Adrenal gland (tissue), 12 donors: ENCODE measurements around the gene IL1RAP. TPM values are rescaled to one million over a fixed set of nuclear protein-coding genes. Genes with fewer than 3 reads are reported as not detected.

ENCODE experiments used
- DNase-seq, 7 donors: peaks; one replicate each; pipeline ENCODE4 v3.0.0-alpha.2; 2019 to 2020
- H3K27ac ChIP-seq, 5 donors: fragments of 200-600 bp; sonication (generic) in 4 of 5; 1 replicate in 3 of 5; 2 replicates in 2 of 5; pipeline versions ENCODE4 v1.5.1 to v1.8.0; 2016 to 2020; ENCODE audit warnings: mild to moderate bottlenecking in 1 of 5
- H3K27me3 ChIP-seq: fragments of 200-600 bp; 2 replicates; pipeline ENCODE4 v1.8.0; 2021
- H3K36me3 ChIP-seq, 2 donors: fragments of 200-600 bp; replicated peaks in 1 of 2; 1 replicate in 1 of 2; 2 replicates in 1 of 2; pipeline versions ENCODE4 v1.5.1 to v1.8.0; 2018 to 2022
- H3K4me1 ChIP-seq, 2 donors: fragments of 200-600 bp; replicated peaks in 1 of 2; 1 replicate in 1 of 2; 2 replicates in 1 of 2; pipeline versions ENCODE4 v1.5.1 to v1.8.0; 2018 to 2021
- H3K4me3 ChIP-seq, 4 donors: fragments of 200-600 bp; sonication (generic) in 3 of 4; one replicate each; pipeline ENCODE4 v1.5.1; 2016 to 2018
- H3K9me3 ChIP-seq, 3 donors: fragments of 200-600 bp; sonication (generic) in 1 of 3; replicated peaks in 1 of 3; 1 replicate in 2 of 3; 2 replicates in 1 of 3; pipeline versions ENCODE4 v1.5.1 to v1.8.0; 2016 to 2021
- POLR2A ChIP-seq, 2 donors: fragments of 450-650 bp; IDR thresholded peaks; one replicate each; pipeline ENCODE4 v1.6.1; 2017; ENCODE audit warnings: antibody characterized with exemption in 2 of 2, mild to moderate bottlenecking in 2 of 2, moderate library complexity in 1 of 2
- WGBS, 4 donors: extraction: QIAGEN DNeasy Blood & Tissue Kit in 2 of 4; methylation state at CpG; one replicate each; pipeline versions ENCODE4 v1.1.5 to v1.1.7; 2013 to 2017; 5-methylcytosine and 5-hydroxymethylcytosine counted together
- intact Hi-C, 2 donors: fragments of 100-400 bp; cut with DNase I; formaldehyde crosslinking; loops; one replicate each; pipeline versions ENCODE4 v1.14.1 to v1.15.0; 2022 to 2023
- polyA plus RNA-seq, 3 donors: library from polyadenylated mRNA; stranded (reverse); fragments of 200-250 nt in 2 of 3; fragments of 350-450 nt in 1 of 3; fragmentation: Illumina TruSeq in 1 of 3; extraction: RNeasy Lipid Tissue Mini Kit (QIAGEN cat#74804) in 1 of 3; gene quantifications; one replicate each; pipeline ENCODE4 v1.2.3, GENCODE V29; 2013 to 2014
- total RNA-seq, 9 donors: library from RNA; depleted of rRNA in 4 of 9; stranded (reverse); fragments of >200 nt in 4 of 9; fragments of 120-200 nt in 1 of 9; fragmentation: NEBNext Ultra II Directional in 1 of 9; extraction: Animal tissue kit (Norgen Biotek cat#: 25700) in 1 of 9; gene quantifications; one replicate each; pipeline versions ENCODE4 v1.1.0 to v1.2.4, GENCODE V29; 2013 to 2023
- TF ChIP-seq, protein P1 (sequence below), 6 experiments: fragments of 450-650 bp in 4 of 6; fragments of 200-600 bp in 2 of 6; sonication (generic) in 1 of 6; IDR thresholded peaks; 1 replicate in 5 of 6; 2 replicates in 1 of 6; pipeline versions ENCODE4 v1.5.1 to v1.8.0; 2016 to 2021; ENCODE audit warnings: antibody characterized with exemption in 6 of 6, mild to moderate bottlenecking in 2 of 6, moderate library complexity in 1 of 6
- donor health status: healthy with polysubstance abuse.
- donor health status: Bipolar disorder and iron deficiency.
- donor health status: DM: yes; HTN: yes; CAD: no.
- donor health status: DM: no; HTN: no; CAD: no.
- donor health status: DM: no; HTN: no; CAD: no.
- donor health status: DM: yes; HTN: yes; CAD: no.

IL1RAP gene
- total and polyA plus RNA-seq, 12 donors = 0.97 to 17.1 (median 6.7) TPM

- intact Hi-C loops = no loop called here
- no peak overlapping the region for H3K4me3 ChIP-seq
Measured at GRCh38 chr3:190485830-190486532, 27.9 kb upstream of the IL1RAP start.

GRCh38 chr3:190486533-190486864 is 27.4 kb upstream of the IL1RAP start:
- Histone ChIP-seq H3K4me1 (no peaks in the 10 kb centered on the region), H3K36me3 (no peaks in the 10 kb centered on the region), H3K9me3 (no peaks in the 10 kb centered on the region), H3K4me3 (no peak overlapping the region), H3K27me3 (no peaks in the 10 kb centered on the region), H3K27ac (no peak overlapping the region)
- TF ChIP-seq, protein P1, sequence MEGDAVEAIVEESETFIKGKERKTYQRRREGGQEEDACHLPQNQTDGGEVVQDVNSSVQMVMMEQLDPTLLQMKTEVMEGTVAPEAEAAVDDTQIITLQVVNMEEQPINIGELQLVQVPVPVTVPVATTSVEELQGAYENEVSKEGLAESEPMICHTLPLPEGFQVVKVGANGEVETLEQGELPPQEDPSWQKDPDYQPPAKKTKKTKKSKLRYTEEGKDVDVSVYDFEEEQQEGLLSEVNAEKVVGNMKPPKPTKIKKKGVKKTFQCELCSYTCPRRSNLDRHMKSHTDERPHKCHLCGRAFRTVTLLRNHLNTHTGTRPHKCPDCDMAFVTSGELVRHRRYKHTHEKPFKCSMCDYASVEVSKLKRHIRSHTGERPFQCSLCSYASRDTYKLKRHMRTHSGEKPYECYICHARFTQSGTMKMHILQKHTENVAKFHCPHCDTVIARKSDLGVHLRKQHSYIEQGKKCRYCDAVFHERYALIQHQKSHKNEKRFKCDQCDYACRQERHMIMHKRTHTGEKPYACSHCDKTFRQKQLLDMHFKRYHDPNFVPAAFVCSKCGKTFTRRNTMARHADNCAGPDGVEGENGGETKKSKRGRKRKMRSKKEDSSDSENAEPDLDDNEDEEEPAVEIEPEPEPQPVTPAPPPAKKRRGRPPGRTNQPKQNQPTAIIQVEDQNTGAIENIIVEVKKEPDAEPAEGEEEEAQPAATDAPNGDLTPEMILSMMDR (IDR thresholded peaks at IDR 0.05) = no peak
- TF ChIP-seq POLR2A (IDR thresholded peaks at IDR 0.05) = no peak
- 10 to 41% (median 28%) methylated on average over 1 of the region's 1 CpG for WGBS, 4 donors
- no peak for DNase-seq
- intact Hi-C loops = no loop called here

More at GRCh38 chr3:190485830-190486532, 27.9 kb upstream of the IL1RAP start:
- Histone ChIP-seq H3K27ac (no peak overlapping the region), H3K36me3 (no peaks in the 10 kb centered on the region), H3K4me1 (no peaks in the 10 kb centered on the region), H3K27me3 (no peaks in the 10 kb centered on the region), H3K9me3 (no peaks in the 10 kb centered on the region)
- WGBS, 4 donors = 23 to 37% (median 35%) methylated on average over 6 of the region's 6 CpGs
- no peak for TF ChIP-seq POLR2A (IDR thresholded peaks at IDR 0.05)
- TF ChIP-seq, protein P1 (IDR thresholded peaks at IDR 0.05) = no peak
- DNase-seq = no peak

- no peaks in the 10 kb centered on the region for H3K9me3 ChIP-seq
- DNase-seq = no peak
- TF ChIP-seq, protein P1 (IDR thresholded peaks at IDR 0.05) = no peak
- TF ChIP-seq POLR2A (IDR thresholded peaks at IDR 0.05) = no peak
- no peak overlapping the region for H3K27ac ChIP-seq
- no peaks in the 10 kb centered on the region for H3K27me3 ChIP-seq
- WGBS, 4 donors = 71 to 79% (median 74%) methylated on average over 4 of the region's 4 CpGs
- no peaks in the 10 kb centered on the region for H3K4me1 ChIP-seq
- no peak overlapping the region for H3K4me3 ChIP-seq
- no peaks in the 10 kb centered on the region for H3K36me3 ChIP-seq
- intact Hi-C loops = no loop called here
Measured at GRCh38 chr3:190486908-190487607, 26.8 kb upstream of the IL1RAP start.

DNA sequence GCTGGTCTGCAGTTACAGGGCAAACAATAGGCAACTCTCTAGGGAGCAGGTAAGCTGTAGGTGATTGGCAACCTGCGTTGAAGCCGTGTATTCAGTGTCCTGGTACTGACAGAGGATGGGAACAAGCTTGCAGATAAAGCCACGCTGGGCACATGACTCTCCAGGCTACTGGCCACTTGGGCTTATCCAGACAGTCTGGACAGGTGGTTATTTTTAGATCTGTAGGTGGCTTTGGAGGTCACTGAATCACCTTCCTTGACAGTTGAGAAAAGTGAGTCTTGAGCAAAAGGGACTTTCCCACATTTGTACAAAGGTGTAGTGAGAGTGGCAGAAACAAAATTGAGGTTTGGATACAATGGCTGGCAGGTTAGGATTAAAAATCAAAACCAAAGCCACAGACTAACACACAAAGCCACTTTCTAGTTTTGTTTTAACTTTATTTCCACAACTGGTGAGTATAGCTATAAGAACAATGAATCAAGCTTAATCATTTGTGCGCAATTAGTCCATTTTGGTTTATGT is 22.3 kb upstream of the IL1RAP start:
- Histone ChIP-seq H3K4me1 (no peaks in the 10 kb centered on the region), H3K9me3 (no peaks in the 10 kb centered on the region), H3K27ac (no peak overlapping the region), H3K36me3 (no peaks in the 10 kb centered on the region), H3K4me3 (no peak overlapping the region), H3K27me3 (no peaks in the 10 kb centered on the region)
- intact Hi-C loops = no loop called here
- 71 to 86% (median 77%) methylated on average over 4 of the region's 4 CpGs for WGBS, 4 donors
- TF ChIP-seq, protein P1 (IDR thresholded peaks at IDR 0.05) = no peak
- TF ChIP-seq POLR2A (IDR thresholded peaks at IDR 0.05) = no peak
- DNase-seq = no peak
